HepG2 (cell line): ENCODE measurements around the gene COMT. TPM values are rescaled to one million over a fixed set of nuclear protein-coding genes. Genes with fewer than 3 reads are reported as not detected.

ENCODE experiments used
- ATF7-NPFF ChIP-seq: sonication (generic); formaldehyde crosslinking; IDR thresholded peaks from 2 replicates; pipeline ENCODE4 v1.8.1; 2023; ENCODE audit warnings: mild to moderate bottlenecking, low read depth, missing genetic modification reagents, moderate library complexity
- FOXP1 ChIP-seq, 2 experiments: fragments of 450-650 bp in 1 of 2; IDR thresholded peaks; 2 replicates each; pipeline ENCODE4 v1.6.1; 2017 to 2018; ENCODE audit warnings: antibody characterized with exemption in 1 of 2
- GATAD1 ChIP-seq: IDR thresholded peaks from 2 replicates; pipeline ENCODE4 v1.6.1; 2016; ENCODE audit warnings: missing genetic modification reagents, missing compliant biosample characterization
- MAZ ChIP-seq, 2 experiments: sonication (generic) in 1 of 2; formaldehyde crosslinking in 1 of 2; IDR thresholded peaks; 2 replicates each; pipeline versions ENCODE4 v1.5.0 to v1.6.1; 2012 to 2020; ENCODE audit warnings: low read depth in 2 of 2, mild to moderate bottlenecking in 2 of 2, borderline replicate concordance in 1 of 2, improper control_type of control experiment in 1 of 2, low read length in 1 of 2, missing genetic modification reagents in 1 of 2, moderate library complexity in 1 of 2
- PCBP1 ChIP-seq: fragments of 200-400 bp; formaldehyde crosslinking; IDR thresholded peaks from 2 replicates; pipeline ENCODE4 v1.6.1; 2017; ENCODE audit warnings: mild to moderate bottlenecking, low read depth, low read length, borderline replicate concordance
- PHF21A ChIP-seq: sonication (generic); formaldehyde crosslinking; IDR thresholded peaks from 2 replicates; pipeline ENCODE4 v1.5.0; 2020; ENCODE audit warnings: mild to moderate bottlenecking, missing genetic modification reagents
- SSRP1 ChIP-seq: IDR thresholded peaks from 2 replicates; pipeline ENCODE4 v1.6.1; 2016; ENCODE audit warnings: control low read depth
- ZMYM2 ChIP-seq: sonication (generic); formaldehyde crosslinking; IDR thresholded peaks from 2 replicates; pipeline ENCODE4 v1.8.0; 2022; ENCODE audit warnings: mild to moderate bottlenecking, missing genetic modification reagents
- ZNF20 ChIP-seq: sonication (generic); formaldehyde crosslinking; IDR thresholded peaks from 2 replicates; pipeline ENCODE4 v1.4.0; 2020; ENCODE audit warnings: mild to moderate bottlenecking, moderate library complexity, missing genetic modification reagents
- ZNF335 ChIP-seq: sonication (generic); formaldehyde crosslinking; IDR thresholded peaks from 2 replicates; pipeline ENCODE4 v1.4.0; 2020; ENCODE audit warnings: missing genetic modification reagents
- ZNF747 ChIP-seq: sonication (generic); formaldehyde crosslinking; IDR thresholded peaks from 2 replicates; pipeline ENCODE4 v1.8.1; 2023; ENCODE audit warnings: missing genetic modification reagents, mild to moderate bottlenecking, borderline replicate concordance
- ZNF781 ChIP-seq: sonication (generic); formaldehyde crosslinking; IDR thresholded peaks from 2 replicates; pipeline ENCODE4 v1.5.1; 2020; ENCODE audit warnings: borderline replicate concordance, mild to moderate bottlenecking, missing genetic modification reagents; ENCODE audit errors: not compliant biosample characterization
- ZSCAN30 ChIP-seq: sonication (generic); formaldehyde crosslinking; IDR thresholded peaks from 2 replicates; pipeline ENCODE4 v1.5.0; 2020; ENCODE audit warnings: mild to moderate bottlenecking, missing genetic modification reagents
- polyA plus RNA-seq, 8 experiments: library from polyadenylated mRNA; depleted of rRNA in 3 of 8; stranded (reverse) in 7 of 8; unstranded in 1 of 8; fragments of >200 nt; fragmentation: Illumina TruSeq in 4 of 8; extraction: Trizol in 4 of 8; gene quantifications; 2 replicates each; pipeline versions ENCODE4 v1.2.1 to v1.2.3, GENCODE V29; 2011 to 2016; ENCODE audit warnings: low read depth in 4 of 8, missing spikeins in 1 of 8, mixed read lengths in 1 of 8; ENCODE audit not compliant: insufficient read depth in 1 of 8
- total RNA-seq, 5 experiments: library from RNA; depleted of rRNA; stranded (reverse); fragments of >200 nt; fragmentation: Illumina TruSeq; extraction: Trizol; gene quantifications; 2 replicates each; pipeline ENCODE4 v1.2.3, GENCODE V29; 2016; ENCODE audit warnings: low read depth in 1 of 5
- TF ChIP-seq, protein P1 (sequence below): sonication (generic); formaldehyde crosslinking; IDR thresholded peaks from 2 replicates; pipeline ENCODE4 v1.8.1; 2023; ENCODE audit warnings: mild to moderate bottlenecking, missing genetic modification reagents
- TF ChIP-seq, protein P2 (sequence below): sonication (generic); formaldehyde crosslinking; IDR thresholded peaks from 2 replicates; pipeline ENCODE4 v1.4.0; 2020; ENCODE audit warnings: missing genetic modification reagents
- TF ChIP-seq, protein P3 (sequence below): sonication (generic); formaldehyde crosslinking; IDR thresholded peaks from 2 replicates; pipeline ENCODE4 v1.5.1; 2020; ENCODE audit warnings: mild to moderate bottlenecking, missing genetic modification reagents, moderate library complexity
- TF ChIP-seq, protein P4 (sequence below): sonication (generic); formaldehyde crosslinking; IDR thresholded peaks from 2 replicates; pipeline ENCODE4 v1.4.0; 2020; ENCODE audit warnings: missing genetic modification reagents, mild to moderate bottlenecking, borderline replicate concordance

The COMT gene
- total and polyA plus RNA-seq, 2 of the 13 experiments (the other 11 are each of a cell fraction or from before 2014, with no cell fraction given): 156 to 162 TPM

DNA sequence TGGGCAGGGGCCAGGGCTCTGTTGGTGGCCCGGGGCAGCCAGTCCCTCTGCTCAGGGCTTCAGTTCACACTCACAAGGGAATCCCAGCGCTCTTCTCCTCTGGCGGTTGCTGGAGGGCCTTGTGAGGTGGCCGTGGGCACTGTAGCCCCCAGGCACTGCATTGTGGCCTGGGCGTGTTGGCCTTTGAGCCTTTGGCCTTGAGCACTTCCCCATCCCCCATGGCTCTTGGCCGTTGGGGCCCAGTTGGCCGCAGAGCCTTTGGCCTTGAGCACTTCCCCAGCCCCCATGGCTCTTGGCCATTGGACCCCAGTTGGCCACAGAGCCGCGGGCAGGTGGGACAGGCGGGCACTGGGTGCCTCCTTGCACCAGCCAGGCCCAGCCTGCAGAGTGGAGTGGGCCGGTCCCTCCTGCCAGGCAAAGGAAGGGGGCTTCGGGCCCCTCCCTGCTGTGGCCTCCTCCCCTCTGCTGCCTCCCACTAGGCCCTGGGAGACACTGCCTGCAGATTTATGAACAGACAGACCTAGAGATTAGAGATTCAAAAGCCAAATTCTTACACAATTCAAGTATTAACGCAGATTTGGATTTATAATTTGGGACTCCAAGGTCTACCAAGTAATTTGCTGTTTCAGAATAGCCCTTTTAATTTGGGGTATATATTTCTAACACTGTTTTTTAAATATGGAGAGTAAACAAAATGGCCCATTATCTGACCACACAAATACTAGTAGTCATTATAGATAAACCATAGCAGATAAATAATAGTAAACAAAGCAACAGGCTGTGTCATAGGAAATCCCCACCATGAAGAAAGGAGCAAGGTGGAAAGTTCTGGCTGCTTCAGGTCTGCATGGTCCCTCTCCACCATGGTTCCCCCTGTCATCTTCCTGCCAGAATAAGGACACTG lies 18.3 kb downstream of the COMT start (continued):
- peak; percentile 42; the same call in 1 of the 2 replicates for TF ChIP-seq MAZ (IDR thresholded peaks at IDR 0.05; ENCODE audit: borderline replicate concordance, low read depth, low read length)
- TF ChIP-seq MAZ (CRISPR knock-in tag; IDR thresholded peaks at IDR 0.05; ENCODE audit: low read depth): peak; percentile 83; the same call in 1 of the 2 replicates
- no peak for TF ChIP-seq SSRP1 (CRISPR knock-in tag)
- peak; percentile 66 for TF ChIP-seq ZMYM2 (CRISPR knock-in tag)
- no peak for TF ChIP-seq FOXP1 (IDR thresholded peaks at IDR 0.05)
- 0 out of 2 replicates have a peak, but pooled peaks have one; percentile 36 for TF ChIP-seq FOXP1 (CRISPR knock-in tag; IDR thresholded peaks at IDR 0.05)
- TF ChIP-seq, protein P1, sequence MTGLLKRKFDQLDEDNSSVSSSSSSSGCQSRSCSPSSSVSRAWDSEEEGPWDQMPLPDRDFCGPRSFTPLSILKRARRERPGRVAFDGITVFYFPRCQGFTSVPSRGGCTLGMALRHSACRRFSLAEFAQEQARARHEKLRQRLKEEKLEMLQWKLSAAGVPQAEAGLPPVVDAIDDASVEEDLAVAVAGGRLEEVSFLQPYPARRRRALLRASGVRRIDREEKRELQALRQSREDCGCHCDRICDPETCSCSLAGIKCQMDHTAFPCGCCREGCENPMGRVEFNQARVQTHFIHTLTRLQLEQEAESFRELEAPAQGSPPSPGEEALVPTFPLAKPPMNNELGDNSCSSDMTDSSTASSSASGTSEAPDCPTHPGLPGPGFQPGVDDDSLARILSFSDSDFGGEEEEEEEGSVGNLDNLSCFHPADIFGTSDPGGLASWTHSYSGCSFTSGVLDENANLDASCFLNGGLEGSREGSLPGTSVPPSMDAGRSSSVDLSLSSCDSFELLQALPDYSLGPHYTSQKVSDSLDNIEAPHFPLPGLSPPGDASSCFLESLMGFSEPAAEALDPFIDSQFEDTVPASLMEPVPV (CRISPR knock-in tag): no peak
- TF ChIP-seq ZNF747 (CRISPR knock-in tag): no peak
- TF ChIP-seq, protein P2, sequence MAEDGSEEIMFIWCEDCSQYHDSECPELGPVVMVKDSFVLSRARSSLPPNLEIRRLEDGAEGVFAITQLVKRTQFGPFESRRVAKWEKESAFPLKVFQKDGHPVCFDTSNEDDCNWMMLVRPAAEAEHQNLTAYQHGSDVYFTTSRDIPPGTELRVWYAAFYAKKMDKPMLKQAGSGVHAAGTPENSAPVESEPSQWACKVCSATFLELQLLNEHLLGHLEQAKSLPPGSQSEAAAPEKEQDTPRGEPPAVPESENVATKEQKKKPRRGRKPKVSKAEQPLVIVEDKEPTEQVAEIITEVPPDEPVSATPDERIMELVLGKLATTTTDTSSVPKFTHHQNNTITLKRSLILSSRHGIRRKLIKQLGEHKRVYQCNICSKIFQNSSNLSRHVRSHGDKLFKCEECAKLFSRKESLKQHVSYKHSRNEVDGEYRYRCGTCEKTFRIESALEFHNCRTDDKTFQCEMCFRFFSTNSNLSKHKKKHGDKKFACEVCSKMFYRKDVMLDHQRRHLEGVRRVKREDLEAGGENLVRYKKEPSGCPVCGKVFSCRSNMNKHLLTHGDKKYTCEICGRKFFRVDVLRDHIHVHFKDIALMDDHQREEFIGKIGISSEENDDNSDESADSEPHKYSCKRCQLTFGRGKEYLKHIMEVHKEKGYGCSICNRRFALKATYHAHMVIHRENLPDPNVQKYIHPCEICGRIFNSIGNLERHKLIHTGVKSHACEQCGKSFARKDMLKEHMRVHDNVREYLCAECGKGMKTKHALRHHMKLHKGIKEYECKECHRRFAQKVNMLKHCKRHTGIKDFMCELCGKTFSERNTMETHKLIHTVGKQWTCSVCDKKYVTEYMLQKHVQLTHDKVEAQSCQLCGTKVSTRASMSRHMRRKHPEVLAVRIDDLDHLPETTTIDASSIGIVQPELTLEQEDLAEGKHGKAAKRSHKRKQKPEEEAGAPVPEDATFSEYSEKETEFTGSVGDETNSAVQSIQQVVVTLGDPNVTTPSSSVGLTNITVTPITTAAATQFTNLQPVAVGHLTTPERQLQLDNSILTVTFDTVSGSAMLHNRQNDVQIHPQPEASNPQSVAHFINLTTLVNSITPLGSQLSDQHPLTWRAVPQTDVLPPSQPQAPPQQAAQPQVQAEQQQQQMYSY (CRISPR knock-in tag): 0 out of 2 replicates have a peak, but pooled peaks have one; percentile 6
- 0 out of 2 replicates have a peak, but pooled peaks have one; percentile 74 for TF ChIP-seq PCBP1
- peak; percentile 91 for TF ChIP-seq PHF21A
- TF ChIP-seq ZSCAN30 (CRISPR knock-in tag): no peak
- TF ChIP-seq ZNF781: peak; percentile 38
- TF ChIP-seq, protein P3, sequence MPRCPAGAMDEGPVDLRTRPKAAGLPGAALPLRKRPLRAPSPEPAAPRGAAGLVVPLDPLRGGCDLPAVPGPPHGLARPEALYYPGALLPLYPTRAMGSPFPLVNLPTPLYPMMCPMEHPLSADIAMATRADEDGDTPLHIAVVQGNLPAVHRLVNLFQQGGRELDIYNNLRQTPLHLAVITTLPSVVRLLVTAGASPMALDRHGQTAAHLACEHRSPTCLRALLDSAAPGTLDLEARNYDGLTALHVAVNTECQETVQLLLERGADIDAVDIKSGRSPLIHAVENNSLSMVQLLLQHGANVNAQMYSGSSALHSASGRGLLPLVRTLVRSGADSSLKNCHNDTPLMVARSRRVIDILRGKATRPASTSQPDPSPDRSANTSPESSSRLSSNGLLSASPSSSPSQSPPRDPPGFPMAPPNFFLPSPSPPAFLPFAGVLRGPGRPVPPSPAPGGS (CRISPR knock-in tag): peak; percentile 38; the same call in 1 of the 2 replicates
- TF ChIP-seq, protein P4, sequence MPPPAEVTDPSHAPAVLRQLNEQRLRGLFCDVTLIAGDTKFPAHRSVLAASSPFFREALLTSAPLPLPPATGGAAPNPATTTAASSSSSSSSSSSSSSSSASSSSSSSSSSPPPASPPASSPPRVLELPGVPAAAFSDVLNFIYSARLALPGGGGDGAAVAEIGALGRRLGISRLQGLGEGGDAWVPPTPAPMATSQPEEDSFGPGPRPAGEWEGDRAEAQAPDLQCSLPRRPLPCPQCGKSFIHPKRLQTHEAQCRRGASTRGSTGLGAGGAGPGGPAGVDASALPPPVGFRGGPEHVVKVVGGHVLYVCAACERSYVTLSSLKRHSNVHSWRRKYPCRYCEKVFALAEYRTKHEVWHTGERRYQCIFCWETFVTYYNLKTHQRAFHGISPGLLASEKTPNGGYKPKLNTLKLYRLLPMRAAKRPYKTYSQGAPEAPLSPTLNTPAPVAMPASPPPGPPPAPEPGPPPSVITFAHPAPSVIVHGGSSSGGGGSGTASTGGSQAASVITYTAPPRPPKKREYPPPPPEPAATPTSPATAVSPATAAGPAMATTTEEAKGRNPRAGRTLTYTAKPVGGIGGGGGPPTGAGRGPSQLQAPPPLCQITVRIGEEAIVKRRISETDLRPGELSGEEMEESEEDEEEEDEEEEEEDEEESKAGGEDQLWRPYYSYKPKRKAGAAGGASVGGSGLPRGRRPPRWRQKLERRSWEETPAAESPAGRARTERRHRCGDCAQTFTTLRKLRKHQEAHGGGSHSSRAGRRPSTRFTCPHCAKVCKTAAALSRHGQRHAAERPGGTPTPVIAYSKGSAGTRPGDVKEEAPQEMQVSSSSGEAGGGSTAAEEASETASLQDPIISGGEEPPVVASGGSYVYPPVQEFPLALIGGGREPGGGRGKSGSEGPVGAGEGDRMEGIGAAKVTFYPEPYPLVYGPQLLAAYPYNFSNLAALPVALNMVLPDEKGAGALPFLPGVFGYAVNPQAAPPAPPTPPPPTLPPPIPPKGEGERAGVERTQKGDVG (CRISPR knock-in tag): no peak
- 0 out of 2 replicates have a peak, but pooled peaks have one; percentile 79 for TF ChIP-seq ZNF20 (CRISPR knock-in tag)
- 0 out of 2 replicates have a peak, but pooled peaks have one; percentile 42 for TF ChIP-seq ATF7-NPFF
- peak; percentile 70; the same call in 1 of the 2 replicates for TF ChIP-seq ZNF335 (CRISPR knock-in tag)
- TF ChIP-seq GATAD1 (CRISPR knock-in tag): peak; percentile 44
